ENCODE data around the gene BRAT1. TPM values are rescaled to one million over a fixed set of nuclear protein-coding genes. Genes with fewer than 3 reads are reported as not detected.

The BRAT1 gene
- total RNA-seq, 1 donor, result 23.3 TPM

GRCh38 chr7:2526659-2527504 is 28.4 kb downstream of the BRAT1 start:
- no peak overlapping the region for H3K4me3 ChIP-seq (ENCODE audit: low read depth, low read length)
- no peak for DNase-seq (ENCODE audit: low read depth)
- no peak for TF ChIP-seq CTCF (IDR thresholded peaks at IDR 0.05; ENCODE audit: insufficient read depth, low read depth, low read length)

GRCh38 chr7:2525658-2526630 is 29.4 kb downstream of the BRAT1 start:
- TF ChIP-seq CTCF (IDR thresholded peaks at IDR 0.05; ENCODE audit: insufficient read depth, low read depth, low read length), result no peak
- no peak for DNase-seq (ENCODE audit: low read depth)
- no peak overlapping the region for H3K4me3 ChIP-seq (ENCODE audit: low read depth, low read length)

GRCh38 chr7:2524808-2525657 is 30.3 kb downstream of the BRAT1 start:
- TF ChIP-seq CTCF (IDR thresholded peaks at IDR 0.05; ENCODE audit: insufficient read depth, low read depth, low read length), result no peak
- H3K4me3 ChIP-seq (ENCODE audit: low read depth, low read length), result no peak overlapping the region
- no peak for DNase-seq (ENCODE audit: low read depth)

- TF ChIP-seq CTCF (IDR thresholded peaks at IDR 0.05; ENCODE audit: insufficient read depth, low read depth, low read length), result no peak
- no peak overlapping the region for H3K4me3 ChIP-seq (ENCODE audit: low read depth, low read length)
- peak; percentile 39 for DNase-seq (ENCODE audit: low read depth)
These were observed 31.1 kb downstream of the BRAT1 start for GRCh38 chr7:2523941-2524807.

GRCh38 chr7:2523461-2523936 is 31.8 kb downstream of the BRAT1 start:
- no peak for TF ChIP-seq CTCF (IDR thresholded peaks at IDR 0.05; ENCODE audit: insufficient read depth, low read depth, low read length)
- no peak for DNase-seq (ENCODE audit: low read depth)
- H3K4me3 ChIP-seq (ENCODE audit: low read depth, low read length), result no peak overlapping the region
